ENCODE data around the gene FAM180B.

The FAM180B gene

GRCh38 chr11:47589118-47589517 is 2.6 kb downstream of the FAM180B start:
- Histone ChIP-seq H3K4me1 (ENCODE audit: control insufficient read depth, insufficient read depth, low read length) (peaks cover 14% of the 10 kb centered on the region), H3K27me3 (ENCODE audit: control insufficient read depth, insufficient read depth, low read length) (peaks cover 38% of the 10 kb centered on the region), H3K9ac (ENCODE audit: low read depth, low read length) (no peak overlapping the region), H3K9me3 (replicated peaks; ENCODE audit: low read length) (no peaks in the 10 kb centered on the region), H3K4me3 (ENCODE audit: low read length) (no peak overlapping the region), H3K36me3 (ENCODE audit: insufficient read depth, low read length) (peaks cover 4% of the 10 kb centered on the region), H3K4me2 (ENCODE audit: low read length) (no peak overlapping the region)

GRCh38 chr11:47589584-47589976 is 3.1 kb downstream of the FAM180B start:
- H3K27me3 ChIP-seq (ENCODE audit: control insufficient read depth, insufficient read depth, low read length): peaks cover 43% of the 10 kb centered on the region
- H3K4me1 ChIP-seq (ENCODE audit: control insufficient read depth, insufficient read depth, low read length): peaks cover 14% of the 10 kb centered on the region

GRCh38 chr11:47589977-47590861 is 3.7 kb downstream of the FAM180B start:
- H3K9me3 ChIP-seq (replicated peaks; ENCODE audit: low read length): no peaks in the 10 kb centered on the region
- peaks cover 49% of the 10 kb centered on the region for H3K27me3 ChIP-seq (ENCODE audit: control insufficient read depth, insufficient read depth, low read length)
- H3K4me2 ChIP-seq (ENCODE audit: low read length): peak overlapping the region; percentile 45
- H3K36me3 ChIP-seq (ENCODE audit: insufficient read depth, low read length): no peaks in the 10 kb centered on the region
- H3K4me1 ChIP-seq (ENCODE audit: control insufficient read depth, insufficient read depth, low read length): peaks cover 14% of the 10 kb centered on the region
- no peak overlapping the region for H3K9ac ChIP-seq (ENCODE audit: low read depth, low read length)
- H3K4me3 ChIP-seq (ENCODE audit: low read length): no peak overlapping the region

More at GRCh38 chr11:47589584-47589976, 3.1 kb downstream of the FAM180B start:
- Histone ChIP-seq H3K36me3 (ENCODE audit: insufficient read depth, low read length) (no peaks in the 10 kb centered on the region), H3K9ac (ENCODE audit: low read depth, low read length) (no peak overlapping the region), H3K9me3 (replicated peaks; ENCODE audit: low read length) (no peaks in the 10 kb centered on the region), H3K4me3 (ENCODE audit: low read length) (no peak overlapping the region), H3K4me2 (ENCODE audit: low read length) (peak overlapping the region; percentile 45)

- Histone ChIP-seq H3K4me1 (ENCODE audit: control insufficient read depth, insufficient read depth, low read length) (peaks cover 14% of the 10 kb centered on the region), H3K36me3 (ENCODE audit: insufficient read depth, low read length) (no peaks in the 10 kb centered on the region), H3K4me3 (ENCODE audit: low read length) (no peak overlapping the region), H3K9me3 (replicated peaks; ENCODE audit: low read length) (no peaks in the 10 kb centered on the region), H3K9ac (ENCODE audit: low read depth, low read length) (no peak overlapping the region), H3K4me2 (ENCODE audit: low read length) (no peak overlapping the region), H3K27me3 (ENCODE audit: control insufficient read depth, insufficient read depth, low read length) (peaks cover 59% of the 10 kb centered on the region)
Observed at GRCh38 chr11:47591764-47592163, 5.3 kb downstream of the FAM180B start.

- H3K36me3 ChIP-seq (ENCODE audit: insufficient read depth, low read length): no peaks in the 10 kb centered on the region
- H3K9me3 ChIP-seq (replicated peaks; ENCODE audit: low read length): no peaks in the 10 kb centered on the region
- peaks cover 14% of the 10 kb centered on the region for H3K4me1 ChIP-seq (ENCODE audit: control insufficient read depth, insufficient read depth, low read length)
- no peak overlapping the region for H3K4me2 ChIP-seq (ENCODE audit: low read length)
- H3K4me3 ChIP-seq (ENCODE audit: low read length): no peak overlapping the region
- H3K9ac ChIP-seq (ENCODE audit: low read depth, low read length): no peak overlapping the region
- peaks cover 59% of the 10 kb centered on the region for H3K27me3 ChIP-seq (ENCODE audit: control insufficient read depth, insufficient read depth, low read length)
Observed at GRCh38 chr11:47592251-47592650, 5.8 kb downstream of the FAM180B start.

GRCh38 chr11:47592970-47593369 is 6.5 kb downstream of the FAM180B start:
- H3K9me3 ChIP-seq (replicated peaks; ENCODE audit: low read length): no peaks in the 10 kb centered on the region
- no peaks in the 10 kb centered on the region for H3K36me3 ChIP-seq (ENCODE audit: insufficient read depth, low read length)
- no peak overlapping the region for H3K9ac ChIP-seq (ENCODE audit: low read depth, low read length)
- no peak overlapping the region for H3K4me2 ChIP-seq (ENCODE audit: low read length)
- peaks cover 59% of the 10 kb centered on the region for H3K27me3 ChIP-seq (ENCODE audit: control insufficient read depth, insufficient read depth, low read length)
- H3K4me1 ChIP-seq (ENCODE audit: control insufficient read depth, insufficient read depth, low read length): peaks cover 8% of the 10 kb centered on the region
- H3K4me3 ChIP-seq (ENCODE audit: low read length): no peak overlapping the region

- H3K9me3 ChIP-seq (replicated peaks; ENCODE audit: low read length): no peaks in the 10 kb centered on the region
- H3K4me1 ChIP-seq (ENCODE audit: control insufficient read depth, insufficient read depth, low read length): peaks cover 6% of the 10 kb centered on the region
- H3K36me3 ChIP-seq (ENCODE audit: insufficient read depth, low read length): no peaks in the 10 kb centered on the region
- H3K27me3 ChIP-seq (ENCODE audit: control insufficient read depth, insufficient read depth, low read length): peaks cover 59% of the 10 kb centered on the region
- no peak overlapping the region for H3K4me3 ChIP-seq (ENCODE audit: low read length)
- no peak overlapping the region for H3K9ac ChIP-seq (ENCODE audit: low read depth, low read length)
- peak overlapping the region; percentile 60 for H3K4me2 ChIP-seq (ENCODE audit: low read length)
Observed at GRCh38 chr11:47593492-47593933, 7.0 kb downstream of the FAM180B start.

GRCh38 chr11:47593934-47594855 is 7.7 kb downstream of the FAM180B start, which contains the start of gene C1QTNF4:
Gene C1QTNF4, minus strand, starts transcription at chr11:47594411. Its CDS starts 3,601 bp downstream, at chr11:47590810.
- peak within 1 kb of the TSS; percentile 26 for H3K4me3 ChIP-seq (ENCODE audit: low read length)
- H3K27me3 ChIP-seq (ENCODE audit: control insufficient read depth, insufficient read depth, low read length): peaks cover 58% of the 10 kb centered on the region
- H3K9ac ChIP-seq (ENCODE audit: low read depth, low read length): no peak within 1 kb of the TSS
- no peaks in the 10 kb centered on the region for H3K36me3 ChIP-seq (ENCODE audit: insufficient read depth, low read length)
- H3K9me3 ChIP-seq (replicated peaks; ENCODE audit: low read length): no peaks in the 10 kb centered on the region
- peaks cover 6% of the 10 kb centered on the region for H3K4me1 ChIP-seq (ENCODE audit: control insufficient read depth, insufficient read depth, low read length)
- H3K4me2 ChIP-seq (ENCODE audit: low read length): peak within 1 kb of the TSS; percentile 60

- Histone ChIP-seq H3K27me3 (ENCODE audit: control insufficient read depth, insufficient read depth, low read length) (peaks cover 49% of the 10 kb centered on the region), H3K4me1 (ENCODE audit: control insufficient read depth, insufficient read depth, low read length) (peaks cover 6% of the 10 kb centered on the region), H3K36me3 (ENCODE audit: insufficient read depth, low read length) (no peaks in the 10 kb centered on the region), H3K4me2 (ENCODE audit: low read length) (no peak overlapping the region), H3K9me3 (replicated peaks; ENCODE audit: low read length) (no peaks in the 10 kb centered on the region), H3K9ac (ENCODE audit: low read depth, low read length) (no peak overlapping the region), H3K4me3 (ENCODE audit: low read length) (no peak overlapping the region)
Observed at GRCh38 chr11:47595029-47595428, 8.6 kb downstream of the FAM180B start.

GRCh38 chr11:47595967-47596366 is 9.5 kb downstream of the FAM180B start:
- Histone ChIP-seq H3K9ac (ENCODE audit: low read depth, low read length) (no peak overlapping the region), H3K36me3 (ENCODE audit: insufficient read depth, low read length) (no peaks in the 10 kb centered on the region), H3K9me3 (replicated peaks; ENCODE audit: low read length) (no peaks in the 10 kb centered on the region), H3K27me3 (ENCODE audit: control insufficient read depth, insufficient read depth, low read length) (peaks cover 46% of the 10 kb centered on the region), H3K4me3 (ENCODE audit: low read length) (no peak overlapping the region), H3K4me1 (ENCODE audit: control insufficient read depth, insufficient read depth, low read length) (peaks cover 6% of the 10 kb centered on the region), H3K4me2 (ENCODE audit: low read length) (no peak overlapping the region)

GRCh38 chr11:47599902-47600301 is 13.4 kb downstream of the FAM180B start:
- Histone ChIP-seq H3K4me1 (ENCODE audit: control insufficient read depth, insufficient read depth, low read length) (no peaks in the 10 kb centered on the region), H3K4me2 (ENCODE audit: low read length) (no peak overlapping the region), H3K27me3 (ENCODE audit: control insufficient read depth, insufficient read depth, low read length) (peaks cover 13% of the 10 kb centered on the region), H3K36me3 (ENCODE audit: insufficient read depth, low read length) (no peaks in the 10 kb centered on the region), H3K9ac (ENCODE audit: low read depth, low read length) (no peak overlapping the region), H3K4me3 (ENCODE audit: low read length) (no peak overlapping the region), H3K9me3 (replicated peaks; ENCODE audit: low read length) (no peaks in the 10 kb centered on the region)

All from skeletal muscle satellite cell (primary cell).